GM21619 (cell line): ENCODE data around the gene TMEM229A.
"Not testable (repeated sequence)": the region's sequence is repeated elsewhere in the genome, so short reads cannot be mapped to it uniquely, and the experiment has no call there.

Source experiments
- ATAC-seq: cut with Tn5 transposase; IDR thresholded peaks from one replicate; pipeline ENCODE4 v1.9.1; 2021; ENCODE audit not compliant: unreplicated experiment

Gene TMEM229A

GRCh38 chr7:124033095-124033806, 384 bp upstream of the TMEM229A start:
- no peak for ATAC-seq

DNA sequence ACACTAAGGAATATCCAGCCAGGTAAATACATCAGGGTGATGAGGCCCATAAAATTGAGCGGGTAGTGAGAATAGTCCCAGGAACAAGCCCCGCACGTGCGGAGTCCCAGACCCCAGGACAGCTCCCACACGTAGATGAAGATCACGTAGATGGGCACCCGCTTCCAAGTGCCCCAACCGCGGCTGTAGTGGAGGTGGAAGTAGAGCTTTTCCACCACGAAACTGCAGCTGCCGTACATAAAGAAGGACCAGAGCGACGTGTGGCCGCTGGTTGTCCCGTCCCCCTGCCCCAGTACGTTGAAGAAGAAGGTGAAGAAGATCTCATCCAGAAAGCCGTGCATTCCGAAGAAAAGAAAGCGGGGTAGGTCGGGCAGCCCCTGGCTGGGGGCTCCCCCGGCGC, 948 bp downstream of the TMEM229A start:
- ATAC-seq: no peak

- no peak for ATAC-seq
Observed at GRCh38 chr7:124031406-124031805, 1.5 kb downstream of the TMEM229A start.

DNA sequence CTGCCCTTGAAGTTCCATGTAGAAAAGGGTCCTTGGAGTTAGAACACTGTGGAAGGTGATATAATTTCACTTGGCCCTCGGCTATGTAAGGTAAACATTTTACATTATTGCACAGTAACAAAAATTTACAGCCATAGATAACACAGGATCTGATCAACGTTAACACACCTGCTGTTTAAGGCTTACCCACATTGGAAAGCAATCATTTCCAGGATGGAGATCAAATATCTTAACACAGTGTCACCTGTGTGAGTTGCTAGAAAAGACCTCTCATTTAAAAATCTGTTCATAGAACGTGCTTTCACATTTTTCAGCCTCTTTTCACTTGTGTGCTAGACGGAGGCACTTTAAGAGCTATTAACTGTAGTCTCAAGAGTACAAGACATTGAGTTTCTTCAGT, 1.9 kb downstream of the TMEM229A start:
- no peak for ATAC-seq

- ATAC-seq: no peak
Observed at GRCh38 chr7:124029396-124030188, 3.3 kb downstream of the TMEM229A start.

- ATAC-seq: no peak
Observed at GRCh38 chr7:124027236-124027635, 5.6 kb downstream of the TMEM229A start.

DNA sequence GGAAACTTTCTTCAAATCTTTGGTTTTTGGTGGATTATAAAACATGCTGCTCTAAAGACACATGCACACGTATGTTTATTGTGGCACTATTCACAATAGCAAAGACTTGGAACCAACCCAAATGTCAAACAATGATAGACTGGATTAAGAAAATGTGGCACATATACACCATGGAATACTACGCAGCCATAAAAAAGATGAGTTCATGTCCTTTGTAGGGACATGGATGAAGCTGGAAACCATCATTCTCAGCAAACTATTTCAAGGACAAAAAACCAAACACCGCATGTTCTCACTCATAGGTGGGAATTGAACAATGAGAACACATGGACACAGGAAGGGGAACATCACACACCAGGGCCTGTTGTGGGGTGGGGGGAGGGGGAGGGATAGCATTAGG, 8.5 kb downstream of the TMEM229A start:
- not testable (repeated sequence) for ATAC-seq

DNA sequence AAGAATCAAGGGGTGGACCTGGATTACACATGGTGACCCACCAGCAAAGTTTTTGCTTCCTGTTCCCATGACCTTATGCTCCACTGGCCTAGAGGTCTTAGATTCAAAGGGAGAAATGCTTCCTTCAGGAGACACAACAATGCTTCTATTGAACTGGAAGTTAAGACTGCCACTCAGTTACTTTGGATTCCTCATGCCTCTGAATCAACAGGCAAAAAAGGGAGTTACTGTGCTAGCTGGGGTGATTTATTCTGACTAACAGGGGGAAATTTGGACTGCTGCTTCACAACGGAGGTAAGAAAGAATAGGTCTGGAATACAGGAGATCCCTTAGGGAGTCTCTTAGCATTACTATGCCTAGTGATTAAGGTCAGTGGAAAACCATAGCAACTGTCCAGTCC, 10.3 kb downstream of the TMEM229A start:
- ATAC-seq: no peak

DNA sequence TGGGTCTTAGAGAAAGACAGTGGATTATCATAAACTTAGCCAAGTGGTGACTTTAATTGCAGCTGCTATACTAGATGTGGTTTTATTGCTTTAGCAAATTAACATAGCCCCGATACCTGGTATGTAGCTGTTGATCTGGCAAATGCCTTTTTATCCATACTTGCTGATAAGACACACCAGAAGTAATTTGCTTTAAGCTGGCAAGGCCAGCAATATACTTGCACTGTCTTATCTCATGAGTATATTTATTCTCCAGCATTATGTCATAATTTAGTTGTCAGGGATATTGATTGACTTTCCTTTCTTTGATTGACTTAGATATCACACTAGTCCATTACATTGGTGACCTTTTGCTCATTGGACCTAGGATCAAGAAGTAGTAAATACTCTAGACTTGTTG, 12.8 kb downstream of the TMEM229A start:
- ATAC-seq: no peak

DNA sequence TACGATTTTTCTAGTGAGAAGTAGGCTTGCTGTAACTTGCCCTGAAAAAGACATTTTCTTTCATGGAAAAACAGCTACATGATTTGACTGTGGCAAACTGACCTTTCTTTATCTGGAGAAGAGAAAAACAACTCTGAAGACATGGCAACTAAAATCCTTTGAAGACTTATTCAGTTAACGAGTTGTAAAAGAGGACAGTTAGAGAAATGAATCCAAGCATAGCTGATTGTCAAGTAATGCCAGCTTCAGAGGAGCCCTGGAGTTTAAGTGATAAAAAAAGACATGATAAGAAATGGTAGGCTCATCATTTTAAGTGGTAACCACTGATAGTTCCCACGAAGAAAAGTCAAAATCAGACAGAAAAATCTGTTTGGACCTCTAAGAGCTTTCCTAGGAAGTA, 19.6 kb downstream of the TMEM229A start:
- ATAC-seq: no peak

GRCh38 chr7:124012864-124013263, 20.0 kb downstream of the TMEM229A start:
- ATAC-seq: no peak

DNA sequence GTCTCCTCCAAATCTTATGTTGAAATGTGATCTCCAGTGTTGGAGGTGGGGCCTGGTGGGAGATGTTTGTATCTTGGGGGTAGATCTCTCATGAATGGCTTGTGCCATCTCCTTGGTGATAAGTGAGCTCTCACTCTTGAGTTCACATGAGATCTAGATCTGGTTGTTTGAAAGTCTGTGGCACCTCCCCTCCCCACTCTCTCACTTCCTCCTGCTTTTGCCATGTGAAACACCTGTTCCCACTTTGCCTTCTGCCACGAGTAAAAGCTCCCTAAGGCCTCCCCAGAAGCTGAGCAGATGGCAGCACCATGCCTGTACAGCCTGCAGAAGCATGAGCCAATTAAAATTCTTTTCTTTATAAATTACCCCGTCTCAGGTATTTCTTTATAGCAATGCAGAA, 23.5 kb downstream of the TMEM229A start:
- ATAC-seq: no peak

DNA sequence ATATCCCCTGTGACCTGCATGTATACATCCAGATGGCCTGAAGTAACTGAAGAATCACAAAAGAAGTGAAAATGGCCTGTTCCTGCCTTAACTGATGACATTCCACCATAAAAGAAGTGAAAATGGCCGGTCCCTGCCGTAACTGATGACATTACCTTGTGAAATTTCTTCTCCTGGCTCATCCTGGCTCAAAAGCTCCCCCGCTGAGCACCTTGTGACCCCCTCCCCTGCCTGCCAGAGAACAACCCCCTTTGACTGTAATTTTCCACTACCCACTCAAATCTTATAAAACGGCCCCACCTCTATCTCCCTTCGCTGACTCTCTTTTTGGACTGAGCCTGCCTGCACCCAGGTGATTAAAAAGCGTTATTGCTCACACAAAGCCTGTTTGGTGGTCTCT, 24.6 kb downstream of the TMEM229A start:
- not testable (repeated sequence) for ATAC-seq

GRCh38 chr7:123999703-124000102, 33.2 kb downstream of the TMEM229A start:
- no peak for ATAC-seq

GRCh38 chr7:123998921-123999320, 33.9 kb downstream of the TMEM229A start:
- no peak for ATAC-seq

DNA sequence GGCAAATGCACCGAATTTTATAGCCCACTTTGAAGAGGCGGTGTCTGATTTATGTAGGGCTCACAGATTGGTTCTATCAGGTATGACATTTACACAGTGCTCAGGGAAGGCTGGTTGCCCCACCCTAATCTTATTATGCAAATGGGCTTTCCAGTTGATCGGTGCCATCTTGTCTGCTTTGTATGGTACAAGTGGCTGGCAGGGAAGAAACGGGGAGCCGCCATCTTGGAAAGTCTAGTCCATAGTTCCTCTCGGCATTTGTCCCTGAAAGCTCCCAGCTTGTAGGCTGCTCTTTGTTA, 36.6 kb downstream of the TMEM229A start:
- no peak for ATAC-seq

DNA sequence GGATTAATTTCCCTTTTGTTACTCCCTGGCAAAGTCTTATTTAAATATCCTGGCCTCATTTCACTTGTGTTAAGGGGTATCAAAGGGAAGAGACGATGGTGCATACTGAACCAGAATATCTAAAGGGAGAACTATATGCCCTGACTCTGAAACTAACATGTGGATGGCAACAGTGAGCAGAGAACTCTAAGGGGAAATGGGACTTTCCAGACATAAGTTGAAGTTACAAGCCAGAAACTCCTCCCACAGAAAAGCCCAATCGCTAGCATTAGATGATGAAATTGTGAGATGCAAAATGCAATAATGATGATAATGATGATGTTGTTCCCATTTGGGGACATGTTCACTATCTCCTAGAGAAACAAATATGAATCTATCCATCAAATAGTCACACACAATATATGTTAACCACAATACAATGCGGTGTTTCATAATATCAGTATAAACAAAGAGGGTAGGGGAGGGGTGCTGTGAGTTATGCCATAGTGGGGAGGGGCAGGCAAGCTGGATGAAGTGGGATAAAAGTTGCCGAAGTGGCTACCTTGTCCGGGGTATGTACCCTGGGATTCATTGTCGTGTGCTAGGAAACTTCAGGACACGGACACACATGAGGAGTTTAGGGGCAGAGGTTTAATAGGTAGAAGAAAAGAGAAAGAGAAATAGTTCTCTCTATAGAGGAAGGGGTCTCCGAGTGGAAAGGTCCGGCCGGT, 37.1 kb downstream of the TMEM229A start:
- no peak for ATAC-seq

GRCh38 chr7:123994449-123994848, 38.4 kb downstream of the TMEM229A start:
- no peak for ATAC-seq

DNA sequence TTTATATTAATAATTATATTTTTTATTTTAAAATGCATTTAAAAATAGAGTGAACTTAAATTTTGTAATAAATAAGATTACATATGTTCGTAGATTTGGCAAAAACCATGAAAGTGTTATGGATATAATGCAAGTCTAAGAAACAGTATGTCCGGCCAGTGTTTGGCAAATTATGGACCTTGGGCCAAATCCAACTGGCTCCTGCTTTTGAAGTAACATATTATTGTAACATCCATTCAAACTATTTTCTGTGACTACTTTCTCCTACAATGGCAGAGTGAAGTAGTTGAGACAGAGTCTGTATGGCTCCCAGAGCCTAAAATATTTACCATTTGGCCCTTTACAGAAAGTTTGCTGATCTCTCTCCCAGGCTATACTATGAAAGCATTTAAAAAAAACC, 38.9 kb downstream of the TMEM229A start:
- no peak for ATAC-seq

DNA sequence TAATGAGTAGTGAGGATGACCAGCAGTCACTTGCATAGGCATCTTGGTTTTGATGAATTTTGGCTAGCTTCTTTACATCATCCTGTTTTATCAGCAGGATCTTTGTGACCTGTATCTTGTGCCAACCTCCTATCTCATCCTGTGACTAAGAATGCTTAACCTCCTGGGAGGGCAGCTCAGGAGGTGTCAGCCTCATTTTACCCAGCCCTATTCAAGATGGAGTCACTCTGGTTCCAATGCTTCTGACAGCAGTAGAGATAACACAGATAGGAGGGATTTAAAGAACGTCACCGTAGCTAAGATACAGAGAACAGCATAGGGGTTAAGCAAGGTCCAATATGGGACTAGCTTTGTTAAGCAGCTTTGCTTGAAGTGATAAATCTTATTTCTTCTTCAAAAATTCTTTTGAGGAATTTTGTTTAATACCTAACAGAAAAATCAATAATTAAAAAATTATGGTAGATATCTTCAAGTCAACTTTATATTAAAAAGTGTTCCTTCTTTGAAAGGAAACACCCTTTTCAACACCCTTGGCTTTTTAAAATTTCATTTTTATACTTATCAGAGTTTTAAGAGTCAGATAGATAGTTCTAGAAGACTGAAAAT, 39.9 kb downstream of the TMEM229A start:
- ATAC-seq: no peak

DNA sequence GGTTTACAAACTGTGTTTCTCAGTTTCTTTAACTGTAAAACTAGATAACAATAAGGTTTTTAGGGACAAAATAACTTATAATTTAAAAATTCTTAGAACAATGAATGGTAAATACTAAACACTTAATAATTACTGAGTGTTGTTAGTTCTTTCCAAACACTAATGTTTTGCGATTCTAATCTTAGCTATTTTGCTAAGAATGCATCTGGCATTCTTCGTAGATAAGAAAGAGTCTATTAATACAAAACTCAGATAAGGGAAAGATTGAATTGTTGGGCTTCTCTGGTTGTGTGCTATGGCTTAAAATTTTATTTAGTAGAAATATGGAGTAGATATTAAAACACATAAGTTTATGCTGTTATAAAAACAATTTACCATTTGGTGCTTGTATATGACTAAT, 45.4 kb downstream of the TMEM229A start:
- no peak for ATAC-seq
